ENCODE results near the gene OPN4.

The OPN4 gene

GRCh38 chr10:86662186-86663045, 8.1 kb downstream of the OPN4 start:
- no peak for DNase-seq (ENCODE audit: low read depth in 2 of 2)

- DNase-seq (ENCODE audit: low read depth in 2 of 2): no peak
Measured at GRCh38 chr10:86663046-86663345, 8.6 kb downstream of the OPN4 start.

GRCh38 chr10:86663576-86664339, 9.4 kb downstream of the OPN4 start:
- DNase-seq (ENCODE audit: low read depth in 2 of 2): no peak

- no peak for DNase-seq (ENCODE audit: low read depth in 2 of 2)
Measured at GRCh38 chr10:86664341-86665217, 10.2 kb downstream of the OPN4 start.

- DNase-seq (ENCODE audit: low read depth in 2 of 2): no peak
Measured at GRCh38 chr10:86665218-86665607, 10.9 kb downstream of the OPN4 start.

GRCh38 chr10:86665868-86666267, 11.5 kb downstream of the OPN4 start:
- no peak for DNase-seq (ENCODE audit: low read depth in 2 of 2)

- DNase-seq (ENCODE audit: low read depth in 2 of 2): no peak
Measured at GRCh38 chr10:86666538-86666937, 12.2 kb downstream of the OPN4 start.

GRCh38 chr10:86667421-86668181, 13.3 kb downstream of the OPN4 start:
- DNase-seq (ENCODE audit: low read depth in 2 of 2): no peak

GRCh38 chr10:86668297-86669165, 14.2 kb downstream of the OPN4 start, which contains the start of gene LDB3:
Gene LDB3, plus strand, starts transcription at chr10:86668511. Its CDS starts 181 bp downstream, at chr10:86668692.
- no peak for DNase-seq (ENCODE audit: low read depth in 2 of 2)

GRCh38 chr10:86670290-86670811, 16.0 kb downstream of the OPN4 start:
- DNase-seq (ENCODE audit: low read depth in 2 of 2): no peak

- DNase-seq (ENCODE audit: low read depth in 2 of 2): no peak
Measured at GRCh38 chr10:86670876-86671275, 16.5 kb downstream of the OPN4 start.

GRCh38 chr10:86671419-86671818, 17.1 kb downstream of the OPN4 start:
- DNase-seq (ENCODE audit: low read depth in 2 of 2): no peak

GRCh38 chr10:86671985-86672710, 17.8 kb downstream of the OPN4 start:
- DNase-seq (ENCODE audit: low read depth in 2 of 2): no peak

GRCh38 chr10:86673216-86673826, 19.0 kb downstream of the OPN4 start:
- no peak for DNase-seq (ENCODE audit: low read depth in 2 of 2)

- DNase-seq (ENCODE audit: low read depth in 2 of 2): no peak
Measured at GRCh38 chr10:86673827-86674581, 19.7 kb downstream of the OPN4 start.

GRCh38 chr10:86674912-86675311, 20.6 kb downstream of the OPN4 start:
- no peak for DNase-seq (ENCODE audit: low read depth in 2 of 2)

- DNase-seq (ENCODE audit: low read depth in 2 of 2): no peak
Measured at GRCh38 chr10:86677374-86677773, 23.0 kb downstream of the OPN4 start.

All from fibroblast of skin of left quadriceps (primary cell).